NCI-H345 treated with DMSO at 0.1 percent for 48 hours (cell line): Measurements from ENCODE around the gene ARHGAP10.

ENCODE experiments used
- DNase-seq: peaks from one replicate; lab custom pipeline; 2025; ENCODE audit not compliant: unreplicated experiment; lab: John Stamatoyannopoulos, UW

Gene ARHGAP10

DNA sequence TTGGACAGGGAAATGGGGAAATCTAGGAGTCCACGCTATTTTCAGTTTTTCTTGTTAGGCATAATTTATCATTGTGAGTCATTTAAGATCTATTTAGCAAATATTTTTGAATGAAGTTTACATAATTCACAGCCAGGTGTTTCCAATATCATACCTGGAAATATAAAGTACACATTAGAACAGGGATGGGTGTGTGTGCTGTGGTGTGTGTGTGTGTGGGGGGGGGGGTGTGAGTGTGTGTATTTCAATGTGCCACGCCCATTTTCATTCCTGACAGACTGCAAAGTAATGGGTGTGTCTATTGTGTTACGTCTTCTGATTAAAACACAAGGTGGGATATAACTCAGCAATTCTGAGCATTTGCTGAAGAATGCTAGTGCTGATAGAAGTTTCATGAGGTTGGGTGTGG lies 33.2 kb downstream of the ARHGAP10 start:
- no peak for DNase-seq

DNA sequence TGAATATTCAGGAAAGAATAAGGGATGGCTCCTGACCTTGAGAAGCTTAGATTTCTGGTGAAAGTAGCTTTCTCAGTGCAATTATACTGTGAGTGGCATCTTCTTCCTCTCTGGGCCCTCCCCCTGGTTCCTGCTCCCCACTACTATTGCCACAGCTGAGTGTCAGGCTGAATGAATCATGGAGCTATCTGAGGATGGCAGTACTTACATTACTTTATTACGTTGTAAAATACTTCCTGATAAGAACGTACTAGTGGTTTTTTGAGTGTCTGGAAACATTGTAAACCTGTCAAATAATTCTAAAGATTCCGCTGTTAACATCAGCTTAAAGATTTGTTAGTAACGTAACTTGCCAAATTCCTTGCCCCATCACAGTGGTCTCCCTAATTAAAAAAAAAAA lies 36.2 kb downstream of the ARHGAP10 start:
- DNase-seq = no peak

DNA sequence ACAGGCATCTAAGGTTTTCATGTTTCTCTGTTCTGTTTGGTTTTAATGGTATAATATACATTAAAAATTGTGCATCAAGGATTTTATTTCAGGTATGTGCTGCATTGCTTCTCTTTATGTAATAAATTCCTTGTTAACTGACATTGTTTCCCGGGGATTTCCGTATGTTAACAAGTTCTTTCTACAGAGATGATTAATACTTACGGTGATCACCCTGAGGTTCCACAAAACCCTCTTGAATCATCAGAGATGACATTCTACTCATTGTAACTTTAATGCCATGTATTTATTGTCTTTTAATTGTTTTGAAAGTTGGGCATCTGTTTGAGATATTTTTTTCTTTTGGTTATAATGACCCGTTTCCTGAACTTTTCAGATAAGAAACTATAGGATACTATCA lies 37.5 kb downstream of the ARHGAP10 start:
- DNase-seq = no peak

DNA sequence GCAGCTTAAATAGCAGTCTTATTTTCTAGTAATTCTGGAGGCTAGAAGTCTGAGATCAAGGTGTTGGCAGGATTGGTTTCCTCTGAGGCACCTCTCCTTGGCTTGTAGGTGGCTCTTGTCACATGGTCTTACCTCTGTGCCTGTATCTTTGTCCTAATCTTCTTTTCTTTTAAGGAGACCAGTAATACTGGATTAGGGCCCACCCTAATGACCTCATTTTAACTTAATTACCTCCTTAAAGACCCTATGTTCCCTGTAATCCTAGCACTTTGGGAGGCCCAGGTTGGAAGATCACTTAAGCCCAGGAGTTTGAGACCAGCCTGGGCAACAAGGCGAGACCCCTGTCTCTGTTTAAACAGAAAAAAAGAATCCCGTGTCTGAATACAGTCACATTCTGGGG lies 38.9 kb downstream of the ARHGAP10 start:
- DNase-seq = no peak

DNA sequence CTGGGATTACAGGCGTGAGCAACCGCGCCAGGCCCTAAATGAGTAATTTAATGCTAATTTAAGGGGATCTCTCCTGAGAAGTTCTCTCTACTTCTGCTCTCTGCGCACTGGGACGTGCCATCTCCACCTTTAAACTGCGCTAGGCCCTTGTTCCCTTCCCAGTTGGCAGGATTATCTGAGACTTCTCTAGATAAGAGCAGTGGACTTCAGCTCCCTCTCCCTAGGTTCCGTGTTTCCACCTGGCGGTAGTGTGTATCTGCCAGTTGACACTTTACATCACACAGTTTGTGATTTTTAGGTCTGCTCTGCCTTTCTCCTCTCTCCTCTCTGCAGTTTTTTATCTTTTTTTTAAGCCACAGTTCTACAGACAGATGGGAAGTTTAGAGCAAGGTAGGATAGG lies 40.2 kb downstream of the ARHGAP10 start:
- DNase-seq = no peak

DNA sequence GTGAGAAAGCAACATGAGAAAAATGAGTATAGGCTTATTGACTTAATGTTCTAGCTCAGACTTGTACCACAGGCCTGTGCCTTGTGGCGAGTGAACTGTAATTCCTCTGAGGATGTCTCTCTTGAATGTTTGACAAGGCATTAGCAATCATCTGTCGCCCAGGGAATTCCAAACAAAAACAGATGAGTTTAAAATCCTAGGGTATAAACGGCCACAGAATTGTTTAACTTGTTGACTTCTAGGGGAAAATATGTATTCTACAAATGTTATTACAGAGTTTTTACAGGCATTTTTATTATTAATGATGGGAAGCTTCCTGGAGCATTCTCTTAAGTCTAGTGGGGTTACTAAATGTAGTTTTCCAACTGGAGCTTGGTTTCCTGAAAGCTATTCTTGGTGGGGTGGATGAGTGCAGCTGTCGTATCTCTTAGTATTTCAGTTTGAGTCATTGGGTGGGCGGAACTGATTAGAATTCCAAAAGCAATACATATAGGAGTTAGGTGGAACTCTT lies 40.6 kb downstream of the ARHGAP10 start:
- DNase-seq = no peak

DNA sequence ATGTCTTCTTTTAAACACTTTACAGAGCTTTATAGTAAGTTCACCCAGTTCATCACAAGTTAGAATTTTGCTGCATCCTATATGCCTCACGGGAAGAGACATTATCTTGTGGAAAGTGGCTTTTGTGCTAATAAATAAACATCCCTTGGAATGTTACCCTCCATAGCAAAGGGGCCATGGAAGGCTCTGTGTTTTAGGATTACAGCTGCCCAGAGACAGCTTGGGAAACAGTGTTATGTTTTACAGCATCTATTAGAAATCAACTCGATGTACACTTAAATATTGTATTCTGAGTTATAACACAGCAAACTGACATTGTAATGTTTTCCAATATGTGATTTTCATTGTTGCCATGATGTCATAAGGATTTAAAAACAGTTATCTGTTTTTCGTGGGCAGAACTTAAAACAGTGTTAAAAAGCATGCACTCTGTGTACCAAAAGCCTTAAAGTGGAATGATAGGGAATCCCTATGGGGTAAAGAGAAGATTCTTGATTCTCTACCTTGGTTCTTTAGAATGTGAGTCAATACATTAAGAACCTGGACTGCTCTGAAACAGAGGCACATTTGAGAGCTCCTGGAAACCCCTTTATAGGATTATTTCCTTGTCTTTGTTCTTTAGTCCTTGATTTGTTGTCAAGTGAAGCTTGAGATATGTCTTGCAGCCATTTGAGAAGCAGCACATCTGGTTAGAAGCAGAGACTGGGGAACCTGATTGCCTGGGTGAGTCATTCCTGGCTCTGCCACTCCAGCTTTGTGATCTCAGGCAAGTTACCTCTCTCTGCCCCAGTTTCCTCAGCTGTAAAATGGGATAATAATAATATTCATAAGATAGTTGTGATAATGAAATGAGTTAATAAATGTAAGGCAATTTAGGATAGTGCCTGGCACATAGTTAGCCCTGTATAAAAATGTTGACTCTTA lies 41.6 kb downstream of the ARHGAP10 start:
- no peak for DNase-seq

DNA sequence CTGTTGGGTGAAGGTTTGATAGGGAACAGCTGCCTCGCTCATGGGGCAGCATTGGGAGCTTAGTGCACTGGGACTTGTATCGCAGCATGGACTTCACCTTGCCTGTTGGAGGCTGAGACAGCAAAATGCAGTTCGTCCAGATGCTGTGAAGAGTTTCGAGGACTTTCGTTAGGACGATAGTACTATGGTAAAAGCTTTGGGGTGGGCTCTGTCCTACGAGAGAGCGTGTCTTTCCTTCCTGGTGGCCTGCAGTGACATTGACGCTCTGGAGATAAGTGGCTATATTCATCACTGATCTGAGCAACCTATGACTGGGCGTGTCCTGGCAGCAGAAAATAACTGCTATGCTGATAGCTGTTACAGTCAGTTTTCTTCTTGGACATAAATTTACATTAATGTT lies 44.8 kb downstream of the ARHGAP10 start:
- no peak for DNase-seq

DNA sequence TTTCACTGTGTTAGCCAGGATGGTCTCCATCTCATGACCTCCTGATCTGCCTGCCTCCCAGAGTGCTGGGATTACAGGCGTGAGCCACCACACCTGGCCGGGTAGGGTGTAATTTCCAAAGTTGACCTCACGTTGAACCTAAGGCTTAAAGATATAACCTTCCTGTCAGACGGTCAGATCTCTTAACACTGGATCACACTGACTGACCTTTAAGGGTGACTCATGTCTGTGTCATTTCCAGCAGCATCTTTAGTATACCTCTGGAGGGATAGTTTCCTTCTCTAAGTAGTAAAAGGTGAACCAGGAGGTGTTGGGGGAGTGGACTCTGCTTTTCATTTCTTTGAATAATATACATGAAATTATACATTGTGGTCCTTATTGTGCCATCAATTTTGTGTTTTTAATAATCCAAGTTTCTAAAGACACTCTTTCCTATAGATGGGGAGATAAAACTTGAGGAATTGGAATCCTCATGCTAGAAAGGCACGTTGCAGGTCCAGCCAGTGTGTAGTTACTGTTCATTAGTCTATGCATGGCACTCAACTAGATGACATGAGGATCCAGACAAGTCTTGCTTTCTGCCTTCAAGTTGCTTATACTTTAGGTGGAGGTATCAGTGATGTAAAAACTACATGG lies 45.7 kb downstream of the ARHGAP10 start:
- no peak for DNase-seq

DNA sequence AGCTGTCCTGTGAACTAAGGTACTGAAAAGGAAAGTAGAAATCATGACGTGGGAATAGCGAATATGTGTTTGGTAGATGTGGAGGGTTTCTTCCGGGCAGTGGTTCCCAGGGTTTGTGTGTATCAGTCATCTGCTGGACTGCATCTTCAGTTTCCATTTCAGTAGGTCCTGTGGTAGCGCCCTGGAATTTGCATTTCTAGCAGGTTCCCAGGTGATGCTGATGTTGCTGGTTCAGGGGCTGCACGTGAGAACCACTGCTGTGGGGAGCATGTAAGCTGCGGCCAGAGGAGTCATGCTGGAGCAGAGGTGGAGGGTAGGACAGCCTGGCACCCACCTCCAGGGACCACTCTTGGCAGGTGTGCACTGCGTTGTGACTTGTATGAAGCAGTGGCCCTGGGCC lies 47.1 kb downstream of the ARHGAP10 start:
- DNase-seq = no peak

DNA sequence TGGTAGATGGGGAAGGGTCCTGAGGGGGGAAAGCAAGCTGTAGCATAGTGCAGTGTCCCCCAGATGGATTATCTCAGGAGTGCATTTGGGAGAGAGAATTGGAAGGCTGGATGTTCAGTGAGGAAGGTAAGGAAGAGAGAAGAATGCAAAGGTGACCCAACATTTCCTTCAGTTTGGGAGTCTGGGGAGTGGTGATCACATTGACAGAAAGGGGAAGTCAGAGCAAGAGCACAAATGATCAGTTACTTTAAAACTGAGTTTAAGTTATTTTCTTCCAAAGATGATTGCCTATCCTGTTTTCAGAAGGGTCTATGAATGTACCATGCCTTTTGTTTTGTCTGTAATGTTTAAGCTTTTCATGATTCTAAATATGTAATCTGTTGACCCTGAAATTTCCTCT lies 47.6 kb downstream of the ARHGAP10 start:
- DNase-seq = no peak

DNA sequence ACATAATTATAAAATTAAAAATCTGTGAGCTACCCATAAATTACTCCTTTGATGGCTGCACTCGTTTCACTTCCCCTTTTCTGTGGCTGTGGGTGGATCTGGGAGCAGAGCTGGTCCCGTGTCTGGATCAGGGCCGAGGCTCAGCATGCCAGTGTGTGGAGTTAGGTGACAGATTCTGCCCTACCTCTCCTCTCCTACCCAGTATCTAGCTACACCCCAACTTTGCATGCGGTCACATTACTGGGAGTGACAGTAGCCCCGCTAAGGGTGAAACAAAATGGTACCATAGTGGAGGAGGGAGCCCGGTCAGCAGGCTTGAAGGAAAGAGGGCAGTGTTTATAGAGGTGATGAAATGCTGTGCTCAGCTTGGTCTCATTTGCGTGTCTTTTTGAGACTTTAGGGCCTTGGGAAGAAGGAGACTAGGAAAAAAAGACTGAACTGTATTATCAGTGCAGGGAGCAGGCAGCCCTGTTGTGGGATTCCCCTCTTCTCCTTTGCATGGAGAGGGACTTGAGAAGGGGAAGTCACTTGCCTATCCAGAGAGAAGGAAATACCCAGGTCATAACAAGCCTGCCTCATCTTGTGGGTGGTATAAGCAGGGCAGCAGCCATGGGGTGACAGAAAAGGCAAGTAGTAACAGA lies 48.4 kb downstream of the ARHGAP10 start:
- DNase-seq = no peak

DNA sequence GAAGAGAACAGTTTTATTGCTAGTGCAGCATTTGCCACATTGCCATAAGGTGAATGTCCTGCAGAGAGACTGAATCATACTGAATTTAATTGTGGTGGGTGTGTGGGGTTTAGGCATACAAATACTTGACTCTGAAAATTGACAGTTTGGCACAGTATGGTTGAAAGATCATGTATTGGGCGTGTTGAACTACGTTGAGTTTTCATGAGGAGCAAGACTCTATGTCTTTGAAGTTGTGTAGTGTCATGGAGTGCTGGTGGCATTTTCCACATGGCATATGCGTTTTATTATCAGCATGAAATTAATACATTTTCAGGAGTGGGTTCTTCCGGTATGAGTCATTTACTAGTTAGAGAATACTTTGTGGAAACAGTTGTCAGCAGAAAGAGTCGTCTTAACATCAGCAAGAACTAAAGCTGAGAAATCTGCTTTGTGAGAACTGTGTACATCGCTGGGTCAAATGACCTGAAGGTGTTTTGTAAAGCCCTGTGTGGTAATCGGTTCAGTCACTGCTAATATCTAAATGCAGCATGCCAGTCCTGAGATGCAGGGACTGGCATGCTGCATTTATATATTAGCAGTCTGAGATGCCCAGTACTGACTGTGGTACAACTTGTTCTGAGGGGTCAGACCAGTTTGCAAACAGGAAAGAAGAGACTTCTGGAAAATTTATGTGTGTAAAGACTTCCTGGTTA lies 50.3 kb downstream of the ARHGAP10 start:
- no peak for DNase-seq

DNA sequence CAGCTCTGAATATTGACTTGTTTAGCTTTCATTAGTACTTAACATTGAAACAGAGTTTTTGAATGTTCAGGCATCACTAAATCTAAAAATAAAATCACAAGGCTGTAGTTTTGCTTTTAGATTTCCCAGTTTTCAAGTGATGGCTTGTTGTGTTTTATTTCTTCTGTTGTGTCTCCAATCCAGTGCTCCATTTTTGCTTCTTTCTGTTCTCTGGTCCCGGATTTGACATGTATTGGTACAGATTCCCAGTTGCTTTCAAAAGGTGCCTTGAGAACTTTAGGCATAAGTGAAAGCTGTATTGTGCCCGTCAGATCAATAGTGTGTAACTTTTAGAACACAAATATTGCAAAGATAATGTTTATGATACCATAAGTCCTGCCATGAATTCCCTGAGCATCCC lies 53.2 kb downstream of the ARHGAP10 start:
- DNase-seq = no peak

DNA sequence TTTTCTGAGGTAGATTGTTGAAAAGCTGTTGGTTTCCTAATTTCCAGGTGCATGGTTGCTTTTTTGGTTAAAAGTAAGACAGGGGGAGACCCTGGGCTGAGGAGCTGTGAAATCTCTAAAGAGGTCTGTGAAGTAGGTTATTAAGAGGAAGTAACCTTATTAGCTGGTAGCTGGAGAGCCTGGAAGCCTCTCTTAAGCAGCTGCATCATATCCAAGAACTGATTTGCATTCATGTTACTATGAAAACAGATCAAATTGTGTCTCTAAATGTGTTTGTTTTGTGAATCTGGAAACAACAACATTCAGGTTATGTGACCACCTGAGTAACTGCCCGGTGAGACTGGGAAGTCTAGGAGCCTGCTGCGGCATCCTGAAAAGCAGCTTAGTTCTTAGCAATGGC lies 54.1 kb downstream of the ARHGAP10 start:
- DNase-seq = no peak

DNA sequence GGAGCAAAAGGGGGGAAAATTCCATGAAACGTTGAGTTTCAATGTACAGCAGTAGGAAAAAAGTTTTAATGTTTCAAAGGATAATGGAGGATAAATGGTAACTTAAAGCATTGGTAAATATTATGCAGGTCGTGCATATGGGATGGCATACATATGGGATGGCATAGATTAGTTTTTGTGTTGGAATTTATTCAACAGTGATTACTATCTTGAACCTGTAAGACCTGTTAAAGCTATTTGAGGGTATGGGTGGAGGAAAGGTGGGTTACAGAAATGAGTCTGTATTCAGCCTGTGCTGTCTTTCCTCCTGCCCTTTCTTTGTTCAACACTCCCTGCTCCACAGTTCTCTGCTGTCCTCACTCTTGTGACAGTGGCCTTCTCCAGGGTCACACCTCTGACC lies 54.6 kb downstream of the ARHGAP10 start:
- DNase-seq = no peak

DNA sequence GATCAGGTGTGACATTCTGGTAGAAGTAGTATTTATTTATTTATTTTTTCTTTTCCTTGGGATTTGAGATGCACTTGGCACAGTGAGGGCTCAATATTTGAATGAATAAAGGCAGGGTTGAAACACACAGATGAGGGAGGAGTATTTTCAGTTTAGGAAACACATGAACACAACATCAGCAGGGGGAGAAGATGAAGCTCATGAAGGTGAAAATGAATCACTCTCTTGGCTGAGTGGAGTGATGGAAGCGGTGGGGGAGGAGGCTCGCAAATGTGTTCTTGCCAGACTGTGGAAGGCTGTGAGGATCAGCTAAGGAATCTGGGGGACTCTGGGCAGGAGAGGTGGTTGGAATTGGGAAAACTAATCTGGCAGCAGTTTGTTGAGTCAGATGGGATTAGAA lies 55.3 kb downstream of the ARHGAP10 start:
- DNase-seq = no peak

DNA sequence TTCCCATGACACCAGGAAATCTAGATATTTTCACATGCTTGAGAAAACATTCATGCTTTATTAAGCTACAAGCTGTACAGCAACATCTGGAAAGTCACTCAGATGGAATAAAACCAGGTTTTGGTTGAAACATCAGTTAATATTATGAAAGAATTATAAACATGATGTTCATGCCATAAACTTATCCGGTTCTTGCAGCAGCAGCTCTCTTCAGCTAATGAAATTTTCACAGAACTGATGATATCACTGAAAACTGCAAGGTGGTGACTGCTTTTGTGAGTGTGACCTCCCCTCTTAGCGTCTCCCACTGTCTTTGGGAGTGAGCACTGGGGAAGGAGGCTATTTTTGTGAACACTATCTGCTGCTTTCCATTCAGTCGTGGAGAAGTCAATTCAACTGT lies 56.9 kb downstream of the ARHGAP10 start:
- no peak for DNase-seq

DNA sequence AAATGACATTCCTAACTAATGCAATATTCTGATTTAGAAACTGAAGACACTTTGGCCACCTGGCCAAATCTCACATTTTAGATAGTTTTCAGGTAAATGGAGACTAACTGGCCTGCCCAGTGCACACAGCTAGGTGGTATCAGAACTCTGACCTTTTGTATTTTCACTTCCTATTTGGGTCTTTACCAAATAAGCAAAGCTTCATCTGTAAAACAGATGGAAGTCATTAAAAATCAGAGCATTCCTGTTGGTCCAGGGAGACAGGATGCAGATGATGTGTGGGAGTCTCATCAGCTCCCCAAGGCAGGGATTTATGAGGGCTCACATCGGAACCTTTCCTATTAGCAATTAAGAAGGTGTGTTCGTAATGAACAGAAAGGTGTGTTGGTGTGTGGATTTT lies 57.7 kb downstream of the ARHGAP10 start:
- DNase-seq = no peak

DNA sequence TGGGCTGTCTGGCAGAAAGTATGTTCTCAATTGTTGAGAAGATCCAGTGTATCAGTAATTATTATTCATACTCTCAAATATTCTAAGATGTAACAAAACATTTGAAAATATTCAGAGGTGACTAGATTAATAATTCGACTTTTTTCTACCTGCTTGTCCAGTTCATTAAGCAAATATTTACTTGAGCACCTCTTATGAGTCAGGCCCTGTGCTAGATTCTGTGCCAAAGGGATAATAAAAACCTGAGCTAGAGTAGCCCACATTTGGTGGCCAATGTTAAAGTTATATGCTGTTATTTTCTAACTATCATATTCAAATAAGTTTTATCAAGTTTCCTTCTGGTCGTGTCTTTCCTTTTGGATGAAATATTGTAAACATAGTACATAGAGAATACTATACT lies 58.5 kb downstream of the ARHGAP10 start:
- DNase-seq = no peak

DNA sequence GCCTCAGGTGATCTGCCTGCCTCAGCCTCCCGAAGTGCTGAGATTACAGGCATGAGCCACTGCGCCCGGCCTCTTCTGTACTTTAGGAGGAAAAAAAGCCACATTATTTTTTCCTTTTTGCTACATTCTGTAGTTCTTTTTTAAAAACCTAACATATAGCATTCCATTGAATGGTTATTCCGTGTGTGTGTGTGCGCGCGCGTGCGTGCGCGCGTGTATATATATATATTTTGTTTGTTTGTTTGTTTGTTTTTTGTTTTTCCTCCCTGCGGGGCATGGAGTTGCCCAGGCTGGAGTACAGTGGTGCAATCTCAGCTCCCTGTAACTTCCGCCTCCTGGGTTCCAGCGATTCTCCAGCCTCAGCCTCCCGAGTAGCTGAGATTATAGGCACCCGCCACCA lies 59.5 kb downstream of the ARHGAP10 start:
- no peak for DNase-seq
